Tibial artery (tissue), 4 donors: ENCODE results near the gene CHIC2.

Source experiments
- DNase-seq, 2 donors: peaks; one replicate each; pipeline ENCODE4 v3.0.0-alpha.2; 2019
- H3K27ac ChIP-seq, 2 donors: fragments of 200-600 bp; sonication (generic) in 1 of 2; 1 replicate in 1 of 2; 2 replicates in 1 of 2; pipeline ENCODE4 v1.5.1; 2018 to 2019; ENCODE audit warnings: mild to moderate bottlenecking in 1 of 2
- H3K27me3 ChIP-seq, 2 donors: fragments of 200-600 bp; sonication (generic) in 1 of 2; one replicate each; pipeline versions ENCODE4 v1.5.1 to v1.6.0; 2016 to 2019
- H3K36me3 ChIP-seq, 3 donors: fragments of 200-600 bp; sonication (generic) in 2 of 3; one replicate each; pipeline ENCODE4 v1.5.1; 2016 to 2019; ENCODE audit warnings: mild to moderate bottlenecking in 2 of 3
- H3K4me1 ChIP-seq, 4 donors: fragments of 200-600 bp; sonication (generic) in 2 of 4; 1 replicate in 3 of 4; 2 replicates in 1 of 4; pipeline ENCODE4 v1.5.1; 2016 to 2019
- H3K4me3 ChIP-seq, 2 donors: fragments of 200-600 bp; sonication (generic) in 1 of 2; 1 replicate in 1 of 2; 2 replicates in 1 of 2; pipeline ENCODE4 v1.5.1; 2018 to 2019; ENCODE audit warnings: mild to moderate bottlenecking in 2 of 2
- H3K9me3 ChIP-seq, 3 donors: fragments of 200-600 bp; sonication (generic) in 1 of 3; one replicate each; pipeline ENCODE4 v1.5.1; 2016 to 2019
- CTCF ChIP-seq, 2 experiments: fragments of 200-600 bp in 1 of 2; fragments of 450-650 bp in 1 of 2; IDR thresholded peaks; one replicate each; pipeline ENCODE4 v1.5.1; 2017 to 2019; ENCODE audit warnings: antibody characterized with exemption in 2 of 2, mild to moderate bottlenecking in 1 of 2, moderate library complexity in 1 of 2
- intact Hi-C: fragments of 100-400 bp; cut with DNase I; formaldehyde crosslinking; loops from one replicate; pipeline ENCODE4 v1.15.0; 2023; ENCODE audit warnings: low total_unique reads

Gene CHIC2

GRCh38 chr4:54104907-54105306, 40.5 kb upstream of the CHIC2 start:
- intact Hi-C loops: loop anchor here (5.0 kb wide), 1 partner anchor 127 kb away; no protein-coding TSS in a partner anchor
- no peaks in the 10 kb centered on the region for H3K36me3 ChIP-seq
- no peak overlapping the region for H3K27ac ChIP-seq
- no peak overlapping the region for H3K4me3 ChIP-seq
- H3K27me3 ChIP-seq: peaks cover 0 to 88% of the 10 kb centered on the region in 2 donors
- H3K9me3 ChIP-seq: no peaks in the 10 kb centered on the region
- DNase-seq: no peak
- TF ChIP-seq CTCF (IDR thresholded peaks at IDR 0.05): no peak
- peaks cover 0 to 51% (median 38%) of the 10 kb centered on the region in 4 donors for H3K4me1 ChIP-seq

DNA sequence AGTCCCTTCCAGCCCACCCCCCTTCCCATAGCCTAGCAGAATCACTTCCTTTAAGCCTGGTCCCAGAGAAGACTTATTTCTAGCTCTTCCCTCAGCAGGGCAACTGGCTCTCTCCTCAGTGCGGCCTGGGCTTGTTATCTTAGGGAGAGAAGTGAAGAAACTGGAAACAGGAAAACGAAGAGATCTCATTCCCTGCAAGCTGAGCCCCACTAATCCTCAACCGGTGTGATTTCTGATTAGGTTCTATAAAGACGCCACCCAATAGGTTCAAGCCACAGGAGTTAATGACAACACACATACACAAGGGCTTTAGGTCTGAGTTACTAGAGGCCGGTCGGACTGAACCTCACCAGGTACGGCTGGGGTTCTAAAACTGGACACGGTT, 38.8 kb upstream of the CHIC2 start:
- H3K4me3 ChIP-seq: peak overlapping the region; percentile 25 to 30
- peaks cover 0 to 42% (median 36%) of the 10 kb centered on the region in 4 donors for H3K4me1 ChIP-seq
- no peaks in the 10 kb centered on the region for H3K9me3 ChIP-seq
- H3K27ac ChIP-seq: no peak overlapping the region
- H3K27me3 ChIP-seq: peaks cover 0 to 88% of the 10 kb centered on the region in 2 donors
- TF ChIP-seq CTCF (IDR thresholded peaks at IDR 0.05): no peak
- DNase-seq: no peak
- intact Hi-C loops: loop anchor here (5.0 kb wide), 1 partner anchor 129 kb away; no protein-coding TSS in a partner anchor
- no peaks in the 10 kb centered on the region for H3K36me3 ChIP-seq

DNA sequence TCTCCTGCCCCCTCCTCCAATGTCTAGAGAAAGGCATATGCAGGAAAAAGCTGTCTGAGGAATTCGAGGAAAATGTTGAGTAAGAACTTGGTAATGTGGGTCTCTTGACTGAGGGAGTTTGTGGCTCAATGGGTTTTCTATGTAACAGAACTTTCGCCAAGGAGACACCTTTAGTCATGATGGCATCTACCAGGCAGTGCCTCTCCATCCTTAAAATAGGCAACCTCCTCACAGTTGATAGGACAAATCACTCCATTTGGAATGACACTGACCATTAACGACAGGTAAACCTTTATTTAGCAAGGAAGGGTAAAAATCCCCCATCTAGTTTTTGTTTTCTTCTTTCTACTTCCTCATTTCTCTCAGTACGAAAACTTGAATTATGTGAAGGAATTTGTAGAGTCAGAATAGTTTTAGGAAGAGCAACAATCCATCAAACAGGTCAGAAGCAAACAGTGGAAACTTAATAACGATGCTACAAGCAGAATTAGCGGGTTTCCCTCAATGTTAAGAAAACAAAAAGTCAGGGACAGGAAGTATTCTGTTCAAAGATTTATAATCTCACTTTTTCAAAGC, 38.2 kb upstream of the CHIC2 start:
- Histone ChIP-seq H3K4me3 (no peak overlapping the region), H3K27ac (no peak overlapping the region), H3K36me3 (no peaks in the 10 kb centered on the region), H3K9me3 (no peaks in the 10 kb centered on the region), H3K27me3 (peaks cover 0 to 88% of the 10 kb centered on the region in 2 donors), H3K4me1 (peaks cover 0 to 40% (median 35%) of the 10 kb centered on the region in 4 donors)
- intact Hi-C loops: loop anchor here (5.0 kb wide), 1 partner anchor 130 kb away; no protein-coding TSS in a partner anchor
- no peak for DNase-seq
- no peak for TF ChIP-seq CTCF (IDR thresholded peaks at IDR 0.05)

DNA sequence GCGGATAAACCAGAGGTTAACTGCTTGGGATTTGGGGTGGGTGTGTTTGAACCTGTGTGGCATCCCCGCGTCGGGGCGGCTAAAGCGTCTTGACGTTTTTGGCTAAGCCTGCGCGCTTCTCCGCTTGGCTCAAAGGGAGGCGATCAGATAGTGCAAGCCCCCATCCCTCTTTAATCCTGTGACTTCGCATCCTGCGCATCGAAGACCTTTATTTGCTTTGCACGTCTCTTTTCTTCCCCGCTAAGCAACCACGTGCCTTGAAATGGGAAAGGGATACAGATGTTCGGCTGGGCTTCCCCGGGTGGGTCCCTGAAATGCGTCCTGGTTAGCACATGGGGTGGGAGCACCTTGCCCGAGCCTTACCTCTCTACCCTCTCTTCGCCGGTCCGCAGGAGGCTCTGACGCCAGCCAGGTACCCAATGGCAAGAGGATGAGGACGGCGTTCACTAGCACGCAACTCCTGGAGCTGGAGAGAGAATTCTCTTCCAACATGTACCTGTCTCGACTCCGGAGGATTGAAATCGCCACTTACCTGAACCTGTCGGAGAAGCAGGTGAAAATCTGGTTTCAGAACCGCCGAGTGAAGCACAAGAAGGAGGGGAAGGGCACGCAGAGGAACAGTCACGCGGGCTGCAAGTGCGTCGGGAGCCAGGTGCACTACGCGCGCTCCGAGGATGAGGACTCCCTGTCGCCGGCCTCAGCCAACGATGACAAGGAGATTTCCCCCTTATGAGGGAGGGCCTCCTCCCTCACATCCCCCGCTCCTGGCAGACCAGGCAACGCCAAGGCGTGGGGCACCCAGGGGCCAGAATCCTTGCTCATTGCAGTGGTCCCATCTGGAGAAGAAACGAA, 37.0 kb upstream of the CHIC2 start:
- no peak overlapping the region for H3K27ac ChIP-seq
- TF ChIP-seq CTCF (IDR thresholded peaks at IDR 0.05): no peak
- intact Hi-C loops: loop anchor here (5.0 kb wide), 1 partner anchor 131 kb away; no protein-coding TSS in a partner anchor
- no peak for DNase-seq
- no peaks in the 10 kb centered on the region for H3K36me3 ChIP-seq
- H3K4me1 ChIP-seq: peaks cover 0 to 40% (median 35%) of the 10 kb centered on the region in 4 donors
- no peaks in the 10 kb centered on the region for H3K9me3 ChIP-seq
- H3K27me3 ChIP-seq: peaks cover 0 to 90% of the 10 kb centered on the region in 2 donors
- peak overlapping the region; percentile 27 to 46 for H3K4me3 ChIP-seq

DNA sequence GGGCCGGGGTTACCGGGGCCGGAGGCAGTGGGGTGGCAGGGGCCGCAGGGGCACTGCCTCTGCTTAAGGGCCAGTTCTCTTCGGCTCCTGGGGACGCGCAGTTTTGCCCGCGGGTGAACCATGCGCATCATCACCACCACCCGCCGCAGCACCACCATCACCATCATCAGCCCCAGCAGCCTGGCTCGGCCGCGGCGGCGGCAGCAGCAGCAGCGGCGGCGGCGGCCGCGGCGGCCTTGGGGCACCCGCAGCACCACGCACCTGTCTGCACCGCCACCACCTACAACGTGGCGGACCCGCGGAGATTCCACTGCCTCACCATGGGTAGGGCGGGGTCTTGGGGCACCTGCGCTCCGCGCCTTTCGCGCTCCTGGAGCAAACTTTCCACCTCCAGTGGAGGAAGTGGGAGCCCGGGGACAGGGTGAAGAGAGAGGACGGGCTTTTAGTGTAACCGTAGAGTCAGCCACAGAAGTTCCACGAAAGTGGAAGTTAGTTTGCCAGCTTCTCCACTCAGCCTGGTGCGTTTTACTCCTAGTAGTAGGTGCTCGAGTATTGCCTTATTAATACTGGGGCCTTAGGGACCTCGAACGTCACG, 36.3 kb upstream of the CHIC2 start:
- Histone ChIP-seq H3K4me3 (peak overlapping the region; percentile 27 to 46), H3K27ac (no peak overlapping the region), H3K27me3 (peaks cover 0 to 90% of the 10 kb centered on the region in 2 donors), H3K36me3 (no peaks in the 10 kb centered on the region), H3K9me3 (no peaks in the 10 kb centered on the region), H3K4me1 (peaks cover 0 to 40% (median 35%) of the 10 kb centered on the region in 4 donors)
- intact Hi-C loops: loop anchor here (5.0 kb wide), 1 partner anchor 132 kb away; no protein-coding TSS in a partner anchor
- DNase-seq: no peak
- TF ChIP-seq CTCF (IDR thresholded peaks at IDR 0.05): no peak
